Endothelial cell of umbilical vein (primary cell): ENCODE measurements around the gene MALAT1. TPM values are rescaled to one million over a fixed set of nuclear protein-coding genes. Genes with fewer than 3 reads are reported as not detected.
"Not testable (repeated sequence)": the region's sequence is repeated elsewhere in the genome, so short reads cannot be mapped to it uniquely, and the experiment has no call there.

Experiments
- BruUV-seq: library from RNA; stranded (reverse); fragments of 400-500 nt; replicated peaks from 2 replicates; lab custom pipeline; 2021; lab: Mats Ljungman, UMichigan
- CTCF ChIA-PET: fragments of 300-600, 350-600 bp; sonication (Branson Sonifier 250); formaldehyde crosslinking; loops from one replicate; lab custom pipeline; 2021; ENCODE audit warnings: antibody characterized with exemption, inconsistent platforms; lab: Charles Lee
- POLR2A ChIA-PET: fragments of 300-600, 350-600 bp; sonication (Branson Sonifier 250); formaldehyde crosslinking; loops from one replicate; lab custom pipeline; 2021; ENCODE audit warnings: antibody characterized with exemption, inconsistent platforms; lab: Charles Lee
- DNase-seq: peaks from one replicate; pipeline ENCODE4 v3.0.0-alpha.2; 2011; ENCODE audit warnings: low read depth, low spot score
- FAIRE-seq: peaks from 2 replicates; lab custom pipeline; 2011; peaks lifted over from hg19 to GRCh38; lab: Jason Lieb, UNC
- H2AFZ ChIP-seq: 2 replicates; pipeline ENCODE4 v1.6.0; 2012; ENCODE audit warnings: low read depth, low read length, control low read depth, inconsistent platforms
- H3K27ac ChIP-seq: 2 replicates; pipeline ENCODE4 v1.5.1; 2011; ENCODE audit warnings: low read depth, mild to moderate bottlenecking, control low read depth, low read length, moderate library complexity; ENCODE audit not compliant: insufficient read depth
- H3K27me3 ChIP-seq, 2 experiments: 2 replicates each; pipeline versions ENCODE4 v1.6.0 to v1.6.1; 2011; ENCODE audit warnings: low read length in 2 of 2, mixed read lengths in 1 of 2; ENCODE audit not compliant: control insufficient read depth in 2 of 2, insufficient read depth in 2 of 2
- H3K36me3 ChIP-seq, 2 experiments: 2 replicates in 1 of 2; 3 replicates in 1 of 2; pipeline ENCODE4 v1.5.1; 2011; ENCODE audit warnings: low read length in 2 of 2, mild to moderate bottlenecking in 1 of 2, moderate library complexity in 1 of 2; ENCODE audit not compliant: control insufficient read depth in 2 of 2, insufficient read depth in 2 of 2; ENCODE audit errors: extremely low read depth in 1 of 2
- H3K4me1 ChIP-seq: 3 replicates; pipeline ENCODE4 v1.5.1; 2011; ENCODE audit warnings: mild to moderate bottlenecking, low read length; ENCODE audit not compliant: control insufficient read depth, insufficient read depth; ENCODE audit errors: extremely low read depth
- H3K4me2 ChIP-seq: 2 replicates; pipeline ENCODE4 v1.6.1; 2011; ENCODE audit warnings: low read length, control low read depth, mixed read lengths; ENCODE audit not compliant: insufficient read depth
- H3K4me3 ChIP-seq, 3 experiments: fragments of 200-600 bp in 1 of 3; sonication (generic), shearing (Covaris generic) in 1 of 3; replicated peaks in 1 of 3; 2 replicates each; pipeline ENCODE4 v1.5.1; 2011 to 2016; ENCODE audit warnings: control low read depth in 3 of 3, low read length in 3 of 3, mild to moderate bottlenecking in 2 of 3, inconsistent platforms in 1 of 3, low read depth in 1 of 3, moderate library complexity in 1 of 3; ENCODE audit not compliant: insufficient read depth in 1 of 3
- H3K79me2 ChIP-seq: 2 replicates; pipeline ENCODE4 v1.6.0; 2012; ENCODE audit warnings: low read length, inconsistent platforms; ENCODE audit not compliant: control insufficient read depth, insufficient read depth
- H3K9ac ChIP-seq: replicated peaks from 2 replicates; pipeline ENCODE3; 2011; ENCODE audit warnings: low read length, control low read depth; ENCODE audit not compliant: insufficient read depth; ENCODE audit errors: extremely low read depth
- H3K9me1 ChIP-seq: replicated peaks from 3 replicates; pipeline ENCODE4 v1.6.0; 2011; ENCODE audit warnings: mild to moderate bottlenecking, low read length; ENCODE audit not compliant: control insufficient read depth, insufficient read depth; ENCODE audit errors: extremely low read depth
- H3K9me3 ChIP-seq: replicated peaks from 2 replicates; pipeline ENCODE4 v1.5.1; 2012; ENCODE audit warnings: low read length, inconsistent platforms; ENCODE audit not compliant: control insufficient read depth, insufficient read depth
- H4K20me1 ChIP-seq: replicated peaks from 2 replicates; pipeline ENCODE3; 2011; ENCODE audit warnings: mild to moderate bottlenecking, low read length; ENCODE audit not compliant: control insufficient read depth, insufficient read depth; ENCODE audit errors: extremely low read depth
- CTCF ChIP-seq, 2 donors: IDR thresholded peaks; 1 replicate in 1 of 2; 2 replicates in 1 of 2; pipeline ENCODE4 v1.5.1; 2011; ENCODE audit warnings: low read length in 2 of 2, mild to moderate bottlenecking in 2 of 2, moderate library complexity in 2 of 2, control low read depth in 1 of 2, inconsistent platforms in 1 of 2, low read depth in 1 of 2; ENCODE audit not compliant: insufficient read depth in 1 of 2; ENCODE audit errors: extremely low read depth in 1 of 2
- JUN ChIP-seq: IDR thresholded peaks from 2 replicates; pipeline ENCODE4 v1.6.1; 2011; ENCODE audit warnings: borderline replicate concordance, low read depth; ENCODE audit not compliant: insufficient read length, insufficient read depth
- MAX ChIP-seq: IDR thresholded peaks from 2 replicates; pipeline ENCODE4 v1.6.1; 2011; ENCODE audit not compliant: insufficient read depth, insufficient read length
- POLR2AphosphoS5 ChIP-seq: IDR thresholded peaks from 2 replicates; pipeline ENCODE4 v1.6.1; 2012; ENCODE audit warnings: low read depth, mild to moderate bottlenecking, control low read depth, low read length, moderate library complexity; ENCODE audit not compliant: insufficient read depth
- dilution Hi-C: fragments of 300-500 bp; cut with MboI; formaldehyde crosslinking; loops from one replicate; pipeline ENCODE4 v1.15.0; 2019; ENCODE audit warnings: low sequenced_read_pairs; ENCODE audit not compliant: extremely low pct_ligation_motif_present
- intact Hi-C: fragments of 100-400 bp; cut with micrococcal nuclease; formaldehyde crosslinking; loops from one replicate; pipeline ENCODE4 v1.10.0; 2022
- polyA plus RNA-seq, 4 experiments: library from polyadenylated mRNA; depleted of rRNA in 3 of 4; stranded (reverse) in 3 of 4; unstranded in 1 of 4; fragments of >200 nt; gene quantifications; 2 replicates each; pipeline versions ENCODE4 v1.2.1 to v1.2.3, GENCODE V29; 2011 to 2012; ENCODE audit warnings: missing spikeins in 1 of 4
- total RNA-seq: library from RNA; stranded (reverse); gene quantifications from 2 replicates; pipeline ENCODE4 v1.2.3, GENCODE V29; 2021

Gene MALAT1
- total and polyA plus RNA-seq, 2 donors (not counting 3 experiments of a cell fraction or from before 2014, with no cell fraction given) = 491 to 7,529 TPM

GRCh38 chr11:65471447-65471891 lies 27.4 kb upstream of the MALAT1 start:
- Histone ChIP-seq H3K27me3 (no peaks in the 10 kb centered on the region), H3K27ac (peak overlapping the region; percentile 89), H3K9me3 (no peaks in the 10 kb centered on the region), H3K4me1 (peaks cover 19% of the 10 kb centered on the region), H3K4me2 (peak overlapping the region; percentile 3), H4K20me1 (no peaks in the 10 kb centered on the region), H3K79me2 (peaks cover 6% of the 10 kb centered on the region), H3K36me3 (no peaks in the 10 kb centered on the region), H3K9ac (peak overlapping the region; percentile 67), H3K4me3 (no peak overlapping the region), H2AFZ (no peak overlapping the region), H3K9me1 (no peaks in the 10 kb centered on the region)
- POLR2A ChIA-PET = interaction anchor here (0.7 to 5.7 kb wide), 12 partner anchors 10 to 84 kb away, joined by 3 to 117 read pairs (median 6); partner anchors contain the start of genes MALAT1 and NEAT1
- peak; percentile 66 for FAIRE-seq
- intact Hi-C loops (loop anchor here (1.0 kb wide), 1 partner anchor 52 kb away; no protein-coding TSS in a partner anchor), dilution Hi-C loops (no loop called here)
- peak; percentile 83 for DNase-seq
- no TSS peak for BruUV-seq
- TF ChIP-seq JUN (no peak), MAX (peak; percentile 36), POLR2AphosphoS5 (no peak), CTCF (IDR thresholded peaks at IDR 0.05; ENCODE audit: extremely low read depth in 1 of 2, insufficient read depth in 1 of 2, low read depth in 1 of 2, low read length in 2 of 2) (peak; percentile 70 to 78)
- CTCF ChIA-PET = interaction anchor here (0.6 to 4.6 kb wide), 19 partner anchors 8 to 196 kb away, joined by 3 to 95 read pairs (median 5); partner anchors contain the start of genes MALAT1 and SLC25A45

GRCh38 chr11:65472588-65473277 lies 26.1 kb upstream of the MALAT1 start:
- H3K27ac ChIP-seq = peak overlapping the region; percentile 89
- intact Hi-C loops = loop anchor here (1.0 kb wide), 6 partner anchors 15 to 90 kb away; partner anchors contain the start of genes NEAT1 and SLC25A45
- H2AFZ ChIP-seq, FAIRE-seq, H3K36me3 ChIP-seq, H3K4me2 ChIP-seq, DNase-seq, H3K27me3 ChIP-seq, dilution Hi-C loops, H4K20me1 ChIP-seq, H3K9me1 ChIP-seq, H3K4me3 ChIP-seq, H3K9me3 ChIP-seq: not testable (repeated sequence)
- CTCF ChIA-PET = interaction anchor here (0.6 to 4.6 kb wide), 8 partner anchors 9 to 113 kb away, joined by 3 to 95 read pairs (median 8); partner anchors contain the start of gene MALAT1
- H3K9ac ChIP-seq = peak overlapping the region; percentile 25
- peaks cover 14% of the 10 kb centered on the region for H3K79me2 ChIP-seq
- peaks cover 26% of the 10 kb centered on the region for H3K4me1 ChIP-seq
- TSS peak; percentile 74 for BruUV-seq
- POLR2A ChIA-PET = interaction anchor here (1.1 to 5.7 kb wide), 8 partner anchors 8 to 86 kb away, joined by 4 to 117 read pairs (median 10); partner anchors contain the start of genes MALAT1 and NEAT1
